Cortex of kidney (tissue), 1 donor: ENCODE measurements around the gene WRAP53.
"Not testable (repeated sequence)": the region's sequence is repeated elsewhere in the genome, so short reads cannot be mapped to it uniquely, and the experiment has no call there.

ENCODE experiments used
- DNase-seq: peaks from one replicate; lab custom pipeline; 2025; lab: John Stamatoyannopoulos, UW

WRAP53 gene

DNA sequence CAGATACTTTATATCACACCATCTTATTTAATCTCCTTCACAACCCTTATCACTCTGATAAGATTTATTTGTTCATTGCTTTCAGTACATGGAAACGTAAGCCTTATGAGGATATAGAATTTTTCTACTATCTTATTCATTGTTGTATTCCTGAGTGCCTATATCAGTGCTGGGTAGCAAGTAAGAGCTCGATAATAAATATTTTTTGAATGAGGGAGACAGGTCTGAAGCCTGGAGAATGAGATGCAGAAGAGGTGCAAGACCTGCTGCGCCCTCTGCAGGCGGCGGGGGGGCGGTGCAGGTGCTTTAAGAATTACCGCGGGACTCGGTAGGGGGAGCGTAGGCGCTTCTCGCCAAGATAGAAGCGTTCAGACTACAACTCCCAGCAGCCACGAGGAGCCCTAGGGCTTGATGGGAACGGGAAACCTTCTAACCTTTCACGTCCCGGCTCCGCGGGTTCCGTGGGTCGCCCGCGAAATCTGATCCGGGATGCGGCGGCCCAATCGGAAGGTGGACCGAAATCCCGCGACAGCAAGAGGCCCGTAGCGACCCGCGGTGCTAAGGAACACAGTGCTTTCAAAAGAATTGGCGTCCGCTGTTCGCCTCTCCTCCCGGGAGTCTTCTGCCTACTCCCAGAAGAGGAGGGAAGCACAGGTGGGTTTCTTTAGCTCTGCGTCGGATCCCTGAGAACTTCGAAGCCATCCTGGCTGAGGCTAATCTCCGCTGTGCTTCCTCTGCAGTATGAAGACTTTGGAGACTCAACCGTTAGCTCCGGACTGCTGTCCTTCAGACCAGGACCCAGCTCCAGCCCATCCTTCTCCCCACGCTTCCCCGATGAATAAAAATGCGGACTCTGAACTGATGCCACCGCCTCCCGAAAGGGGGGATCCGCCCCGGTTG, at the start of gene WRAP53:
TSS of gene WRAP53 (plus strand) at position 570 of the 900 bp plus-strand sequence. CDS start at position 742, 172 bp downstream.
- no peak for DNase-seq

DNA sequence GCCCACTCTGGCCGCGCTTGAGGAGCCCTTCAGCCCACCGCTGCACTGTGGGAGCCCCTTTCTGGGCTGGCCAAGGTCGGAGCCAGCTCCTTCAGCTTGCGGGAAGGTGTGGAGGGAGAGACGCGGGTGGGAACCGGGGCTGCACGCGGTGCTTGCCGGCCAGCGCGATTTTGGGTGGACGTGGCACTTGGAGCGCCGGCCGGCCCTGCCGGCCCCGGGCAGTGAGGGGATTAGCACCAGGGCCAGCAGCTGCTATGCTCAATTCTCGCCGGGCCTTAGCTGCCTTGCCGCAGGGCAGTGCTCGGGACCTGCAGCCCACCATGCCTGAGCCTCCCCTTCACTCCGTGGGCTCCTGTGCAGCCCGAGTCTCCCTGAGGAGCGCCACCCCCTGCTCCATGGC, 47.5 kb upstream of the WRAP53 start:
- DNase-seq, result no peak

DNA sequence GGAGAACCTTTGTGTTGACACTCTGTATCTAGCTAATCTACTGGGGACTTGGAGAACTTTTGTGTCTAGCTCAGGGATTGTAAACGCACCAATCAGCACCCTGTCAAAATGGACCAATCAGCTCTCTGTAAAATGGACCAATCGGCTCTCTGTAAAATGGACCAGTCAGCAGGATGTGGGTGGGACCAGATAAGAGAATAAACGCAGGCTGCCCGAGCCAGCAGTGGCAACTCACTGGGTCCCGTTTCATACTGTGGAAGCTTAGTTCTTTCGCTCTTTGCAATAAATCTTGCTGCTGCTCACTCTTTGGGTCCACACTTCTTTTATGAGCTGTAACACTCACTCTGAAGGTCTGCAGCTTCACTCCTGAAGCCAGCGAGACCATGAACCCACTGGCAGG, 46.6 kb upstream of the WRAP53 start:
- not testable (repeated sequence) for DNase-seq

DNA sequence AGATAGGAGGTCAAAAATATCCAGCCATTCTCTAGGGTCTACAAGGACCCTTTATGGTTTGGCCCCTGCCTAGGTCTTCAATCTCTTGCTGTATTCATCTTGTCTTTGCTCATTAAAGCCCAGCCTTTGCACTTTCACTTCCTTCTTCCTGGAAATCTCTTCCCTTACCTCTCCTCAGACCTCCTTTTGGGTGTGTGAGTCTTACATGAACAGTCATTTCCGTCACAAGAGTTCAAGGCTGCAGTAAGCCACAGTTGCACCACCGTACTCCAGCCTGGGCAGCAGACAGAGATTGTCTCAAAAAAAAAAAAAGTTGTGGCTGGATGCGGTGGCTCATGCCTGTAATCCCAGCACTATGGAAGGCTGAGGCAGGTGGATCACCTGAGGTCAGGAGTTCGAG, 43.5 kb upstream of the WRAP53 start:
- DNase-seq, result no peak

DNA sequence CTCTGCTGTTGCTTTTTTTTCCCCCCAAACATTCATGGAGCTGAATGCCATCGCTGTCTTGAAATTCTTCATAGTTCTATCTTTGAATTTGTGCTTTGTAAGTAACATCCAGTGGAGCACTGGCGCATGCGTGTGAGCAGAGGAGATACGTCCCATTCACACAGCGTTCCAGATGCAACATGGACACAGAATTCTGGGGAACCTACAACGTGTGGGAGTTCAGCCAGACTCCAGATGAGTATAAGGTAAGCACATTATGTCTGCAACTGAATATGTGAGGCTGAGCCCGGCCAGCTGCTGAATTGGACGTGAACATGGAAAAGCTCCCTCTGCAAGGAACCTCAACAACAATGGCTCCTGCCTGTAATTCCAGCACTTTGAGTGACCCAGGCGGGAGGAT, 41.8 kb upstream of the WRAP53 start:
- DNase-seq, result no peak

DNA sequence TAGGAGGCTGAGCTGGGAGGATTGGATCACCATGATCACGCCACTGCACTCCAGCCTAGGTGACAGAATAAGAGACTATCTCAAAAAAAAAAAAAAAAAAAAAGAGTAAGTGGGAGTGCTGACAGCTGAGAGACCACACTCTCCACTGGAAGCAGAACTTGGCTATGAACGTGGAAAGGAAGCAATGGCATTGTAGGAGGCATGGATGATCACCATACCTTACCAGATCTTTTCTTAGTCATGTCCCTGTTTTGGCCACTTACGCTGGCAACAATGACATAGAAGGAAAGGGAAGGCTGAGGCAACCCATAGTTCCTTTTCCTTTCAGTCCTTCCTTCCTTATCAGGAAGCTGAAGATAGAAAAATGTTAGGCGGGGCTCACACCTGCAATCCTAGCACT, 41.3 kb upstream of the WRAP53 start:
- no peak for DNase-seq

DNA sequence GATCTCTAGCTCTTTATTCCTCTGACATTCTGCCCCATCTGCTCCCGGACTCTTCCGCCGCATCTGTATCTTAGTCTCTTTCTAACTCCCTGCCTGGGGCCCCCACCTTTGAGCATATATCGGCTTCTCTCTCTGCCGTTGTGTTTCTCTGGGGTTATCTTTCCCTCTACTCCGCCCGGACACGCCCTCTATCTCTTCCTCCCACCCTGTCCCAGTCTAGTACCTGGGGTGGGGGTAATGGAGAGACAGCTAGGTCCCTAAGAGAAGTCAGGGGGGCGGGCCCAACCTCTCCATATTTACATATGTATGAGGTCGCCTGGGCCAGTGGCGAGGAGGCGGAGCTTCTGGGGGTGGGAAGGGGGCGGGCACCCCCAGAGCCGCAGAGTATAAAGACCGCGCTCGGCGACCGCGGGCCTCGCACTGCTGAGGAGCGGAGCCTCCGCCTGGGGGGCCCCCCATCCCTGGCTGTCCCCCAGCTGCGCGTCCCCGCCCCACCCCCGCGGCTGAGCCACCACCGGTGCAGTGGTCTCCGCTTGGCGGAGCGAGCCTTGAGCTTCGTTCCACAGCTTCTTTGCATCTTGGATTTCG, 37.7 kb upstream of the WRAP53 start, which contains the start of gene ATP1B2:
TSS of gene ATP1B2 (plus strand) at position 418 of the 588 bp plus-strand sequence. CDS start 593 bp downstream, outside the sequence.
- no peak for DNase-seq

DNA sequence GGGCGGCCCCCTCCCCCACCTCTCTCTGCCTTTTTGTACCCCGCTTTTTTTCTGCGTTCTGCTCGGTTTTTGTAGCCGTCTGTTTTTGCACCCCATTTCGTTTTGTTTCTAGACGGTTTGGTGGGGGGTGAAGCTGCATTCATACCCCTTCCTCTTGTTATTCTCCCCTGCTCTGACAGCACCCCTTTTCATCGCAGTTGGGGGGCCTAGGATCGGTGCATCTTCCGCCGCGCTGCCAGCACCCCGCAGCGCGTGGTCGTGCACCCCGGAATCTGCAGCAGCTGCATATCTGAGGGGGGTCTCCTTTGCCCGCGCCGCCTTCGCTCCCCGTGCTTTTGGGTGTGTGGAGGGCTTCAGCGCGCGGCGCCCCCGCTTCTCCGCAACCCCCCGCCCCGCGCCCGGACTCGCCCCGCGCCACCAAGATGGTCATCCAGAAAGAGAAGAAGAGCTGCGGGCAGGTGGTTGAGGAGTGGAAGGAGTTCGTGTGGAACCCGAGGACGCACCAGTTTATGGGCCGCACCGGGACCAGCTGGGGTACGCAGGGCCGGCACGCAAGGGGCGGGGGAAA, 37.1 kb upstream of the WRAP53 start:
- DNase-seq, result no peak

DNA sequence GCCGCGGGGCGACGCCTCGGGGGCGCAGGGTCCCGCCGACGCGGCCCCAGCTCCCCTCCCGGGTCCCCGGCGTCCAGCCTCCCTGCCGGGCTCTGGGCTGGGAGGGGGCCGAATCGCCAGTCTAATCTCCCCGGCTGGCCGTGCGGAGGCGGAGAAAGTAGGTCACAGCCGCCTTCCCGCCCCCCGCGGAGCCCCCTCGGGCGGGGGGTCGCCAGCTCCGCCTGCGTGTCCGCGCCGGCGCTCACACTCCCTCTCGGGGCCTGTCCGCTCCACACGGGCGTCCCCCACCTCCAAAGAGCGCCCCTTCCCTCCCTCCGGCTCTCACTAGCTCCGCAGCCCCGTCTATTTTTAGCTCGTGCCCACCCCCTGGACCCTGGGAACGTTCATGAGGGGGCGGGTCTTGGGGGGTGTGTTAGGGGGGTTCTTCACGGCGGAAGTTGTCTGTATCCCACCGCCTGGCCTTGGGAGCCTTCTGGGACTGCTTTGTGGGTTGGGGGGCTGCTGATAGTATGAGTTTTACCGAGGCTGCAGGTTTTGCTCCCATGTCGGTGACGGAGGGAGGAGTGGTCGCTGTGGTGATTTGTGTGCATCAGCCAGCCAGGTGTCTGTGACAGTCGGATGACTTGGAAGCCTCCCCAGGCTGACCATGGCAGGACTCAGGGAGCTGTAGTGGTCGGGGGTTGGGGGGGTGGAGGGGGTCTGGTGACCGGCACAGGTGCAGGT, 36.5 kb upstream of the WRAP53 start:
- DNase-seq, result no peak

DNA sequence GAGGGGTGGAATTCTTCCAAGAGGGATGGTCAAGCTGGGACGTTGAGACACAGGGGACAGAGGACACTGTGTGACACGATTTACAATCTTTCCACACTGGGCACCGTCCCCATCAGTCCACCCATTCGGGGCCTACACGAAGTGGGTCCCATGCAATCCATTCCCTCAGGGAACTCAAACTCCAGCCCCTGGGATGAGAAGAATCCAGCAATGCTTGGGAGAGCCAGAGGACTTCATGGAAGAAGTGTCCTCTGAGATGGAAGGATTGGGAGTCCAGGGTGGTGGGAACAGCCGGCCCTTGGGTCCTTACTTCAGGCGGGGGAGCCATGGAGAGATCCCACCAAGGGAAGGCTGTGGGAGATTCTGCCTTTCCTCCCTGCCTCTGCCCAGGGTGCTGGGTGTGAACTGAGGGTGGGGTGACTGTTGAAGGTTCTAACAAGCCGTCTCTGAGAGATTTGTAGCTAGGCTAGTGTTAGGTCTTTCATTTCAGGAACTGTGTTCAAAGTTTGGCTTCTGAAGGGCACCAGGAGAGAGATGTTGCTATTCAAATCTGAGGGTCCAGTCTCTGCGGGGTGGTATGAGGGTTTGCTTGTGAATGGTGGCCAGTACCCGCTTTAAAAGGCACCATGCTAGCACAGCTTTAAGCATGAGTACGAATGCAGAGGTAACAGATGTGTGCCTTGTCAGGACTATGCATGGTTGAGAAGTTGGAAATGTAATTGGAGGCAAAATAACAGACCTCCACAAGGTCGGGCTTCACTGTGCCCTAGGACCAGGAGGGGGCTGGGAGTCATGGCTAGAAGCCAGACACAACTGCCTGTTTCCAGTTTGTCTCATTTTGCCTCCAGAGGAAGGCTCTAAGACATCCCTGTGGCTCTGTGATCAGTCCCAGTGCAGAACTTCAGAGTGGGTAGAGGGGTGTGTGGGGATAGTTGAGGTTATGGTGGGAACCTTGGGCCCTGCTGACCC, 35.6 kb upstream of the WRAP53 start:
- no peak for DNase-seq

DNA sequence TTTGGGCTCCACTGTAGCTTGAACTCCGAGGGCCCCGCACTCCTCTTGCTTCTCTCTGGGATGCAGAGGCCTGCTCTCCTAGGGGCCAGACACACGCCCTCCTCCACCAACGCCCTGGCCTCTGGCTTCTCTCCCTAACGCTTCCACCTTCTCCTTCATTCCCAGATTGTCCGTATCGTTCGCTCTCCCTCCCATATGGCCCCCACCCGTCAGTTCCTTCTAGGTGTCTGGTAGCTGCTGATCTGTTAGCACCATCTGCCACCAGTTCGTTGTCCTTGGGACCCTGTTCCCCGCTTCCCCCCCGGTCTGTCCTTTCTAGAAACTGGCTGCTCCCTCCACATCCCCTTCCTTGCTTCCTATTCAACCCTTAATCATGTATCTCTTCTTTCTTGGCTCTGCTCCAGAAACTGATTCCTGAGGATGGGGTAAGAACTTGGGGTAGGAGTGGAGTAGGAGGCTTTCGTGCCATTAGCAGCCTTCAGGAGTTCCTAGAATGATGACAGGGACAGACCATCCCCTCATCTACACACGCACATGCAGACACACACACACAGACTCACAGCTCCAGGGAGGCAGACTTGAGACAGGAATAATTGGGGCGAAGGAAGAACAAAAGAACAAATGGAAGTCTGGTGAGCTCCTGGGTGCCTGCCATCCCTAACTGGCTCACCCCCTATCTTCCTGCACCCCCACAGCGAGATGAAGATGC, 33.3 kb upstream of the WRAP53 start:
- no peak for DNase-seq

DNA sequence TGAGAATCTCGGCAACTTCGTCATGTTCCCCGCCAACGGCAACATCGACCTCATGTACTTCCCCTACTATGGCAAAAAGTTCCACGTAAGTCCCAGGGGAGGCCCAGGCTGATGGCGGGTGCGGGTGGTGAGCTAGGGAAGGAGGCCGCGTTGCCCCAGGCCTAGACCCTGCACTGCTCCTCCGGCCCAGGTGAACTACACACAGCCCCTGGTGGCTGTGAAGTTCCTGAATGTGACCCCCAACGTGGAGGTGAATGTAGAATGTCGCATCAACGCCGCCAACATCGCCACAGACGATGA, 32.8 kb upstream of the WRAP53 start:
- no peak for DNase-seq

DNA sequence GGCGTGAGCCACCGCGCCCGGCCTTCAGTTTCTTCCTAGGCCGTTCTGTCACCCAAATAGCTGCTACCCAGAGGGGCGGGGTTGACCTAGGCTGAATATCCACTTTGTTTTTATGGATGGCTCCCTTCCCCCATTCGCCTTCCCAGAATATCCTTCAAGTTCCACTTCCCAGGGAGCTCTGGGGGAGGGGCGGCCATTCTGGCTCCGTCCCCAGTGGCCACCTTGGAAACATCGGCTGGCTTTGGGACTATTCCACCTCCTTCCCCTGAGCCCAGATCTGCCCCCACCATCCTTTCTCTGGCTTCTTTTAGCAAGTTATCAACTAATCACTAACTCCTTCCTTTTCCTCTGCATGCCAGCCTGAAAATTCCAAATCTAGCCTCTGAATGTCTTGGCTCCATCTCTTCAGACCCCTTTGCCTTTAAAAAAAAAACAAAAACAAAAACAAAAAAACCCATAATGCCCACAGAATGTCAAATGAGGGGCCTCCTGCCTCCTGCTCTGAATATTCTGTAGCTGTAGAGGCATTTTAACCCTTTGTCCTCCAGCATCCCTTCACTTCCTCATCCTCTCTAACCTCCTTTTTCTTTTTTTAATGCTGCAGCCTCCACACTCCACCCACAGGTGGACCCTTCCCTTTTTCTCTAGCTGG, 31.2 kb upstream of the WRAP53 start:
- no peak for DNase-seq

DNA sequence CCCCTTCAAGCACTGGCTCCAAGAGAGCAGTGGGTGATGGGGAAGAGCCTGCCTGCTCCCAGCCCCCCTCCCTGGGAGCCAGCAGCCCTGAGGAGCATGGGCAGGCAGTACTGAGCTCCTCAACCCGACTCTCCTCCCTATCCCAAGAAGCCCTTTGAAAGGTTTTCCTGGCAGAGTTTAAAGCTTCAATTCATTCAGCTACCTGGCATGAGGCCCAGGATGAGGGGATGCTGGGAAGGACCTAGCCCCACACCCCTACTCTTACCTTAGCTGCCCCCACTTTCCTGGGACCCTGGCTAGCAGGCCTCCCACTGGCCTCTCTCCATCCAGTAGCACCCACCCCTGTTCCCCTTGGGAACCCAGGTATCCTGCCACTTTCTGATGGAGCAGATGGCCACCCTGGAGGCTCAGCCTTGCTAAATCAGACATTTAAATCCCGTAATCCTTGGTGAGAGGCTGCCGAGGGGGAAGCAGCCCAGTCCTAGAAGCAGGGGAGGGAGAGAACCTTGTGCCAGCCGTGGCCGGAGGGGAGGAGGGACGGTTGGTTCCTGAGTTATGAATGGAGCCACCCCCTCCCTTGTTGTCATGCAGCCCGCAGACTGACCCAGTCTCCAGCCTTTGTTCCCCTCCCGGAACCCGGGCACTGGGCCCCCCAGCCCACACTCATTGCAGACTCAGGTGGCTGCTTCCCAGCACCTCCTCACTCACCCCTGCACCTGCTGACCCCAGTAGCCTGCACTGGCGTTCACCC, 20.4 kb upstream of the WRAP53 start:
- no peak for DNase-seq

DNA sequence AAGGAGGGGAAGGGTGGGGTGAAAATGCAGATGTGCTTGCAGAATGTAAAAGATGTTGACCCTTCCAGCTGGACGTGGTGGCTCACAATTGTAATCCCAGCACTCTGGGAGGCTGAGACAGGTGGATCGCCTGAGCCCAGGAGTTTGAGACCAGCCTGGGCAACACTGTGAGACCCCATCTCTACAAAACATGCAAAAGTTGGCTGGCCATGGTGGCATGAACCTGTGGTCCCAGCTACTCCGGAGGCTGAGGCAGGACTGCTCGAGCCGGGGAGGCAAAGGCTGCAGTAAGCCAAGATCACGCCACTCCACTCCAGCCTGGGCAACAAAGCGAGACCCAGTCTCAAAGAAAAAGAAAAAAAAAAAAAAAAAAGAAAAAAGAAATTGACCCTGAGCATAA, 19.8 kb upstream of the WRAP53 start:
- no peak for DNase-seq

DNA sequence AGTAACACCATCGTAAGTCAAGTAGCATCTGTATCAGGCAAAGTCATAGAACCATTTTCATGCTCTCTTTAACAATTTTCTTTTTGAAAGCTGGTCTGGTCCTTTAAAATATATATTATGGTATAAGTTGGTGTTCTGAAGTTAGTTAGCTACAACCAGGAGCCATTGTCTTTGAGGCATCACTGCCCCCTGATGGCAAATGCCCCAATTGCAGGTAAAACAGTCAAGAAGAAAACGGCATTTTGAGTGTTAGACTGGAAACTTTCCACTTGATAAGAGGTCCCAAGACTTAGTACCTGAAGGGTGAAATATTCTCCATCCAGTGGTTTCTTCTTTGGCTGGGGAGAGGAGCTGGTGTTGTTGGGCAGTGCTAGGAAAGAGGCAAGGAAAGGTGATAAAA, 15.0 kb upstream of the WRAP53 start:
- no peak for DNase-seq

DNA sequence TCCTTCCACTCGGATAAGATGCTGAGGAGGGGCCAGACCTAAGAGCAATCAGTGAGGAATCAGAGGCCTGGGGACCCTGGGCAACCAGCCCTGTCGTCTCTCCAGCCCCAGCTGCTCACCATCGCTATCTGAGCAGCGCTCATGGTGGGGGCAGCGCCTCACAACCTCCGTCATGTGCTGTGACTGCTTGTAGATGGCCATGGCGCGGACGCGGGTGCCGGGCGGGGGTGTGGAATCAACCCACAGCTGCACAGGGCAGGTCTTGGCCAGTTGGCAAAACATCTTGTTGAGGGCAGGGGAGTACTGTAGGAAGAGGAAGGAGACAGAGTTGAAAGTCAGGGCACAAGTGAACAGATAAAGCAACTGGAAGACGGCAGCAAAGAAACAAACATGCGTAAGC, 13.3 kb upstream of the WRAP53 start:
- no peak for DNase-seq

DNA sequence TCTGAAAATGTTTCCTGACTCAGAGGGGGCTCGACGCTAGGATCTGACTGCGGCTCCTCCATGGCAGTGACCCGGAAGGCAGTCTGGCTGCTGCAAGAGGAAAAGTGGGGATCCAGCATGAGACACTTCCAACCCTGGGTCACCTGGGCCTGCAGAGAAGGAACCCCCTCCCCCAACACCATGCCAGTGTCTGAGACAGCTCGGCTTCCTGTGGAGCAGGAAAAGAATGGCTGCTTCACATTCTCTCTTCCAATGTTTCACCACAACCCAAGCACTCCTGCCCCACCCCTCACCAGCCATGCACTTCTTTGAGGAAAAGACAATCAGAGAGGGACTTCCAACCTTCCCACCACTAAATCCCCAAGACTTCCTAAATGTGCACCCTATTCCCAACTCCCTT, 11.7 kb upstream of the WRAP53 start:
- DNase-seq, result no peak

DNA sequence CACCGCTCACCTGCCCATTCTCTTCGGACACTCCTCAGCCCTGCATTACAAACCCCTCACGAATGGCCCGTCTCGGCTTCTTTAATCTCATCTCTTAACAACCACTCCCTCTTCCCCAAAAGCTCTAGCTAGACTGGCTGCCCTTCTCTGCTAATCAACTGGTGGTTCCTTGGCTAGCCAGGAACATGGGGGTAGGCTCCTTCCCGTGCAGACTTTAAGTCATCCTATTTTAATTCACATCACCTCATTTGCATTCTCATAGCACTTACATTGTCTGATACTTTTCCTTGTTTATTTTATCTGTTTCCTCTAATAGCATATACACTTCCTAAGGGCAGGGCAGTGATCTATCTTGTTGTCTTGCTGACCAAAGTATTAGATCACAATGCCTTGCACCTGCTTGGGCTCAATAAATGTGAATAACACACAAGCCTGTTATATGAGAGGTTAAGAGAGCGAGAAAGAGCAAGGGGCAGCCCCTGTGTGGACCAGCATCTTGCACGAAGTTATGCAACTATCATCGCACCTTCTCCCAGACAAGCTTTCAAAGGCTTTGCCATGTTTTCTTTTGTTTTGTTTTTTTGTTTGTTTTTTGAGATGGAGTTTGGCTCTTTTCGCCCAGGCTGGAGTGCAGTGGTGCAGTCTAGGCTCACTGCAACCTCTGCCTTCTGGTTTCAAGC, 10.7 kb upstream of the WRAP53 start:
- no peak for DNase-seq
